Omental fat pad (tissue), 4 donors: ENCODE measurements around the gene PPDPF. TPM values are rescaled to one million over a fixed set of nuclear protein-coding genes. Genes with fewer than 3 reads are reported as not detected.

Source experiments
- ATAC-seq: fragments of 150-250 bp; one replicate; pipeline ENCODE4 v1.9.1; 2016; ENCODE audit warnings: mild to moderate bottlenecking, moderate library complexity; ENCODE audit not compliant: low FRiP score
- DNase-seq: peaks from one replicate; pipeline ENCODE4 v3.0.0-alpha.2; 2019; ENCODE audit warnings: low spot score
- total RNA-seq, 4 donors: library from RNA; depleted of rRNA; stranded (reverse); fragments of >200 nt; gene quantifications; one replicate each; pipeline ENCODE4 v1.1.0, GENCODE V29; 2016
- TF ChIP-seq, protein P1 (sequence below), 3 donors: fragments of 450-650 bp; IDR thresholded peaks; one replicate each; pipeline ENCODE4 v1.5.1; 2016 to 2017; ENCODE audit warnings: antibody characterized with exemption in 3 of 3, mild to moderate bottlenecking in 3 of 3, moderate library complexity in 2 of 3

Gene PPDPF
- total RNA-seq, 4 donors from 2014 or later: 22.2 to 108 (median 75.8) TPM

DNA sequence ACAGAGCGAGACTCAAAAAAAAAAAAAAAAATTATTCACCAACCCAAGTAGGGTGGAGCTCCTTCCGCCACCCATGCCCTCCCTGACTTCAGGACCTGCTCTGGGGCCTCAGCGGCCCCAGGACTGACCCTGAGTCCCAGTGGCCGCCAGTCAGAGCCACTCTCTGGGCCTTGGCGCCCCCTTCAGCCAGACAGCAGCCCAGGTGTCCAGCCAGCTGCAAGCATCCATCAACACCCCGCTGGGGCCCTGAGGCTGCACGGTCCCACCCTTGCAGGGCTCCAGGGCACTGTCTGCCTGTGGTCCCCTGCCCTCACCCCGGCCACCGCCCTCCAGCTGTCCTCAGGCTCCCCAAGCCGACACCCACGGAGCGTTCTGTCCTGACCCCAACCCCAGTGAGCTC is 36.7 kb upstream of the PPDPF start:
- TF ChIP-seq, protein P1, sequence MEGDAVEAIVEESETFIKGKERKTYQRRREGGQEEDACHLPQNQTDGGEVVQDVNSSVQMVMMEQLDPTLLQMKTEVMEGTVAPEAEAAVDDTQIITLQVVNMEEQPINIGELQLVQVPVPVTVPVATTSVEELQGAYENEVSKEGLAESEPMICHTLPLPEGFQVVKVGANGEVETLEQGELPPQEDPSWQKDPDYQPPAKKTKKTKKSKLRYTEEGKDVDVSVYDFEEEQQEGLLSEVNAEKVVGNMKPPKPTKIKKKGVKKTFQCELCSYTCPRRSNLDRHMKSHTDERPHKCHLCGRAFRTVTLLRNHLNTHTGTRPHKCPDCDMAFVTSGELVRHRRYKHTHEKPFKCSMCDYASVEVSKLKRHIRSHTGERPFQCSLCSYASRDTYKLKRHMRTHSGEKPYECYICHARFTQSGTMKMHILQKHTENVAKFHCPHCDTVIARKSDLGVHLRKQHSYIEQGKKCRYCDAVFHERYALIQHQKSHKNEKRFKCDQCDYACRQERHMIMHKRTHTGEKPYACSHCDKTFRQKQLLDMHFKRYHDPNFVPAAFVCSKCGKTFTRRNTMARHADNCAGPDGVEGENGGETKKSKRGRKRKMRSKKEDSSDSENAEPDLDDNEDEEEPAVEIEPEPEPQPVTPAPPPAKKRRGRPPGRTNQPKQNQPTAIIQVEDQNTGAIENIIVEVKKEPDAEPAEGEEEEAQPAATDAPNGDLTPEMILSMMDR (IDR thresholded peaks at IDR 0.05): no peak
- ATAC-seq (no peak), DNase-seq (no peak)

DNA sequence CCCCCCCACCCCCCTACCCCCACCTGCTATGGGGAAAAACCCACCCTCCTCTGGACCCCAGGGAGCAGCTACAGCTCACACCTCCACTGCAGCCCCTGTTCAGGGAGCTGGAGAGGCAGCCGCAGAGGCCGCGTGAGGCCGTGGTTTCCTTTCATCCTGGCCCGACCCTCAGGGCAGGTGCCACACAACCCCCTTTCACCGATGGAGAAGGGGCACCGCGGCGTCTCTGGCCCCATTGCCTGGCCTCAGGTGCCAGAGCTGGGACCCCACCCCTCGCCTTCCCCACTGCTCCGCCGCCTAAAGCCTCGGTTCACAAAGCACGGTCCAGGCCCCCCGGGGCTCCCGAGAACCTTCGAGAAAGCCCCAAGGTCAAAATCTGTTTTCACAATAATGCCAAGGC is 36.3 kb upstream of the PPDPF start:
- DNase-seq: no peak
- no peak for ATAC-seq
- TF ChIP-seq, protein P1 (IDR thresholded peaks at IDR 0.05): no peak

DNA sequence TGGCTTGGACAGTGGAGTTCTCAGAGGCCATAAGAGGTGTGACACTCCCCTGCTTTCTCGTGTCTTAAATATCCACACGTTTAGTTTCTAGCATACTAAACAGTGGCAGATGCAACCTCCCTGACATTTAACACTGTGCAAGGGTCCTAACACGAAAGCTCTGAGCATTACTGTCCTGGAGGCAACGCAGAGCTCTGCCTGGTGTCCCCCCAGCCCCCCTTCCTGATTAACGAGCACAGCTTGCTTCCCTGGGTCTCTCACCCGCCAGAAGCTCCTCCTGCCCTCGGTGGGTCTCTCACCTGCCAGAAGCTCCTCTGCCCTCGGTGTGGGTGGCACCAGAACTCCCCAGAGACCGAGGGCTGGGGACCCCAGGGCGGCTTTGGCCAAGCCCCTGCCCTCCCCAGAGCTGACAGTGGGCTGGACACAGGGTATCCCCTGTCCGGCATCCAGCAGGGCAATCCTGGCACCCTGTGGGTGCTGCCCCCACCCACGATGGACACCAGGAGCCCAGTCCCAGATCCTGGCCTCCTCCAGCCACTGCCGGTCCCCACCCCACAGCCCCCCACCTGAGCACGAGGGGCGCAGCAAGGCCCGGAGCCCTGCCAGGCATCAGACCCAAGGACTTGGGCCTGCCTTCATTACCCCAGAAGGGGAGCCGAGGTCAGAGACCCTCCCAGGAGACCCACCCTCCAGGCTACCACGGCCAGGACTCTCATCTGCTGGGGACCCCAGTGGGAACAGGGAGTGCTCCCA is 35.7 kb upstream of the PPDPF start:
- ATAC-seq (no peak), DNase-seq (no peak)
- TF ChIP-seq, protein P1 (IDR thresholded peaks at IDR 0.05): no peak

DNA sequence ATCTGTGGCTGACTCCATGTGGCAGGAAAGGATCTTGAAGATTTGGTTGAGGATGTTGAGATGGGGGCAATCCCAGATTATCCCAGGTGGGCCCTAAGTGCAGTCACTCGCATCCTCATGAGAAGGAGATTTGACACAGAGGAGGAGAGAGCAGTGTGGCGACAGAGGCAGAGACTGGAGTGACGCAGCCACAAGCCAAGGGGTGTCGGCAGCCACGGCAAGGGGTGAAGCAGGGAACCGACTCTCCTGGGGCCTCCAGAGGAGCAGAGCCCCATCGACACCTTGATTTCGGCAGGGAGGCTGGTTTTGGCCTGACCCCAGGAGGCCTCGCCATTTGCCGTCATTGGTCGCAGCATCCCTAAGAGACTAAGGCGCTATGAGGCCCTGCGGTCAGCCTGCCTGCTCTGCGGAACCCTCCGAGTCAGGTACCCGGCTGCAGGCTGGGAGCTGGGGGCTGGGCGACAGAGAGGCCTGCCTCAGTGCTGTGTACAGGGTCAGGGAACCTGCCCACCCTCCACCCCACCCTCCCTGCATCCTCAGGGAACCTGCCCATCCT is 34.2 kb upstream of the PPDPF start:
- DNase-seq: no peak
- ATAC-seq: no peak
- TF ChIP-seq, protein P1 (IDR thresholded peaks at IDR 0.05): no peak

DNA sequence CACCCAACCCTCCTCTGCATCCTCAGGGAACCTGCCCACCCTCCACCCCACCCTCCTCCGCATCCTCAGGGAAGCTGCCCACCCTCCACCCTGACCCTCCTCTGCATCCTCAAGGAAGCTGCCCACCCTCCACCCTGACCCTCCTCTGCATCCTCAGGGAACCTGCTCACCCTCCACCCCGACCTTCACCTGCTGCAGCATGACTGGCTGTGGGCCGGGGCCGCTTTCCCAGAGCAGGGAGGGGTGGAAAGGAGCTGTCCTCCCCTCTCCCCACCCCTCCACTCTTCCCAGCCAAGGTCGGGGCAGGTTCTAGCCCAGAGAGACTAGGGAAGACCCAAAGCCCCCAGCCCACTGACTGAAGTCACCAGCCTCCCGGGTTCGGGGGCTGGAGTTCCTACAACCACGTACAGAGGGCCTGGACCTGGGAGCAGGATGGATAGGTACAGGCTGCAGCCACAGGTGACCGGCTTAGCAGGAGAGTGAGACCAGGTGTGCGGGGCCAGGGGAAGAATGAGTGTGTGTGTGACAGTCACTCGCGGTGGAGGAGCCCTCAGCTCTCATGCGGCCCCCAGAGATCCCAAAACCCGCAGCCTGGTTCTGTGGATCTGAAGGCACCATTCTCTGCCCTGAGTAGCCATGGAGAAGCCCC is 33.3 kb upstream of the PPDPF start:
- TF ChIP-seq, protein P1 (IDR thresholded peaks at IDR 0.05): no peak
- ATAC-seq: no peak

DNA sequence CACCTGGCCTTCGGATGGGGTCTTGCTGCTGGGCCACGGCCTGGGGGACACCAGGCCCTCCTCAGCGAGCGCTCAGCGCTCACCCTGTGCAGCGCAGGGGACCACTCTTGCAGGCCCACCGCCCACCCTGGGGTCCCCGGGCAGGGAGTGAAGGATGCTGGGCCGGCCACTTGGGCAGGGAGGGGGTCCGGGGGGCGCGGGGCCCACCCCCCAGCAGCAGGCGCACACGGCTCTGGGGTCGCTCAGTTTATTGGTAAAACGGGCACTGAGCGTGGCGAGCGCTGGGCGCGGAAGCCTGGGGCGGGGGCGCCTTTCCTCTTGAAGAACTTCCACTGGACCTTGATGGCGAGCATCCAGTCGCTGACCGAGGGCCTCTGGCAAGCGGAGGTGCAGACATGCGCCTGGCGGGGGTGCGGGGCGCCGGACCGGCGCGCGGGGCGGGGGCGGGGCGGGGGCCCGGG is 32.8 kb upstream of the PPDPF start:
- TF ChIP-seq, protein P1 (IDR thresholded peaks at IDR 0.05): no peak
- DNase-seq: no peak
- no peak for ATAC-seq

More for the DNA sequence above, 33.3 kb upstream of the PPDPF start:
- no peak for DNase-seq
